Bronchial epithelial cell (primary cell): ENCODE data around the gene FAM210A. TPM values are rescaled to one million over a fixed set of nuclear protein-coding genes. Genes with fewer than 3 reads are reported as not detected.

Experiments used
- DNase-seq: peaks from one replicate; pipeline ENCODE4 v3.0.0-alpha.2; 2010; ENCODE audit warnings: low read depth
- FAIRE-seq: peaks from 2 replicates; lab custom pipeline; 2011; peaks lifted over from hg19 to GRCh38; lab: Jason Lieb, UNC
- H3K27me3 ChIP-seq: 2 replicates; pipeline ENCODE4 v1.5.1; 2011; ENCODE audit warnings: low read length; ENCODE audit not compliant: control insufficient read depth, insufficient read depth
- H3K36me3 ChIP-seq: 2 replicates; pipeline ENCODE4 v1.5.1; 2011; ENCODE audit warnings: low read length; ENCODE audit not compliant: control insufficient read depth, insufficient read depth
- H3K4me3 ChIP-seq: 2 replicates; pipeline ENCODE4 v1.5.1; 2011; ENCODE audit warnings: mild to moderate bottlenecking, low read depth, low read length, control low read depth
- CTCF ChIP-seq: IDR thresholded peaks from 2 replicates; pipeline ENCODE4 v1.5.1; 2011; ENCODE audit warnings: mild to moderate bottlenecking, moderate library complexity, low read length, control low read depth, inconsistent platforms; ENCODE audit not compliant: insufficient read depth, severe bottlenecking
- total RNA-seq: library from RNA; depleted of rRNA; stranded (reverse); fragments of >200 nt; gene quantifications from 2 replicates; pipeline ENCODE4 v1.2.1, GENCODE V29; 2014

FAM210A gene
- 49.8 and 55.6 TPM in 2 replicates for total RNA-seq

- H3K4me3 ChIP-seq = peak within 1 kb of the TSS; percentile 97
- FAIRE-seq (no peak), DNase-seq (peak; percentile 89)
- no peaks in the 10 kb centered on the region for H3K36me3 ChIP-seq
- TF ChIP-seq CTCF = peak; percentile 9
- H3K27me3 ChIP-seq = no peaks in the 10 kb centered on the region
Observed at GRCh38 chr18:13726232-13726971, at the start of gene FAM210A, which contains the start of gene RNMT. FAM210A (minus strand) TSS chr18:13726558; CDS start chr18:13682077, 44,481 bp downstream. RNMT (plus strand) TSS chr18:13726673; CDS start chr18:13731518, 4,845 bp downstream.

- Histone ChIP-seq H3K4me3 (no peak overlapping the region), H3K27me3 (no peaks in the 10 kb centered on the region), H3K36me3 (no peaks in the 10 kb centered on the region)
- no peak for FAIRE-seq
- TF ChIP-seq CTCF = no peak
- DNase-seq = no peak
Observed at GRCh38 chr18:13775058-13775457, 48.7 kb upstream of the FAM210A start.

GRCh38 chr18:13762690-13763439 is 36.5 kb upstream of the FAM210A start:
- H3K27me3 ChIP-seq = no peaks in the 10 kb centered on the region
- DNase-seq (no peak), FAIRE-seq (no peak)
- H3K36me3 ChIP-seq = peaks cover 1% of the 10 kb centered on the region
- TF ChIP-seq CTCF = no peak
- H3K4me3 ChIP-seq = no peak overlapping the region

GRCh38 chr18:13760047-13760446 is 33.7 kb upstream of the FAM210A start:
- H3K4me3 ChIP-seq = no peak overlapping the region
- TF ChIP-seq CTCF = no peak
- FAIRE-seq (no peak), DNase-seq (no peak)
- no peaks in the 10 kb centered on the region for H3K27me3 ChIP-seq
- peaks cover 5% of the 10 kb centered on the region for H3K36me3 ChIP-seq

GRCh38 chr18:13758622-13759021 is 32.3 kb upstream of the FAM210A start:
- no peak for TF ChIP-seq CTCF
- Histone ChIP-seq H3K4me3 (no peak overlapping the region), H3K27me3 (no peaks in the 10 kb centered on the region), H3K36me3 (peaks cover 5% of the 10 kb centered on the region)
- no peak for DNase-seq
- FAIRE-seq = no peak
